HG03064 (cell line): Measurements from ENCODE around the gene UHRF2.
A peak's percentile ranks its signal among the peaks of the same experiment; 100 is the strongest.
"Not testable (repeated sequence)": the region's sequence is repeated elsewhere in the genome, so short reads cannot be mapped to it uniquely, and the experiment has no call there.

Experiments used
- ATAC-seq: cut with Tn5 transposase; IDR thresholded peaks from one replicate; pipeline ENCODE4 v1.9.1; 2021; ENCODE audit warnings: low read depth; ENCODE audit not compliant: unreplicated experiment

UHRF2 gene

GRCh38 chr9:6412487-6413364, at the start of gene UHRF2:
Gene UHRF2 (plus strand): TSS chr9:6413199. CDS start chr9:6413491, 292 bp downstream.
- ATAC-seq: peak; percentile 81

GRCh38 chr9:6367128-6367890, 45.7 kb upstream of the UHRF2 start:
- no peak for ATAC-seq

GRCh38 chr9:6368831-6369230, 44.2 kb upstream of the UHRF2 start:
- no peak for ATAC-seq

GRCh38 chr9:6381477-6382012, 31.5 kb upstream of the UHRF2 start:
- ATAC-seq: not testable (repeated sequence)

- ATAC-seq: no peak
Observed at GRCh38 chr9:6382681-6383080, 30.3 kb upstream of the UHRF2 start.

- no peak for ATAC-seq
Observed at GRCh38 chr9:6383551-6384225, 29.3 kb upstream of the UHRF2 start.

- ATAC-seq: no peak
Observed at GRCh38 chr9:6384732-6385131, 28.3 kb upstream of the UHRF2 start.

GRCh38 chr9:6399071-6399470, 13.9 kb upstream of the UHRF2 start:
- ATAC-seq: no peak

- ATAC-seq: no peak
Observed at GRCh38 chr9:6405371-6405770, 7.6 kb upstream of the UHRF2 start.

- ATAC-seq: no peak
Observed at GRCh38 chr9:6407778-6408177, 5.2 kb upstream of the UHRF2 start.

GRCh38 chr9:6408320-6408719, 4.7 kb upstream of the UHRF2 start:
- no peak for ATAC-seq

GRCh38 chr9:6409811-6410210, 3.2 kb upstream of the UHRF2 start:
- ATAC-seq: no peak

GRCh38 chr9:6410633-6411032, 2.4 kb upstream of the UHRF2 start:
- no peak for ATAC-seq

- peak; percentile 19 for ATAC-seq
Observed at GRCh38 chr9:6413365-6414246, 607 bp downstream of the UHRF2 start.

GRCh38 chr9:6414247-6414641, 1.2 kb downstream of the UHRF2 start:
- no peak for ATAC-seq

- no peak for ATAC-seq
Observed at GRCh38 chr9:6415266-6415665, 2.3 kb downstream of the UHRF2 start.

GRCh38 chr9:6417186-6417585, 4.2 kb downstream of the UHRF2 start:
- no peak for ATAC-seq

GRCh38 chr9:6418764-6419163, 5.8 kb downstream of the UHRF2 start:
- no peak for ATAC-seq

- no peak for ATAC-seq
Observed at GRCh38 chr9:6424940-6425339, 11.9 kb downstream of the UHRF2 start.

GRCh38 chr9:6426117-6426516, 13.1 kb downstream of the UHRF2 start:
- no peak for ATAC-seq
